ENCODE data around the gene SCG3.
A peak's percentile ranks its signal among the peaks of the same experiment; 100 is the strongest.
"Not testable (repeated sequence)": the region's sequence is repeated elsewhere in the genome, so short reads cannot be mapped to it uniquely, and the experiment has no call there.

SCG3 gene

GRCh38 chr15:51681303-51681963 is at the start of gene SCG3:
Gene SCG3, plus strand, starts transcription at chr15:51681503. Its CDS starts 253 bp downstream, at chr15:51681756.
- DNase-seq (ENCODE audit: low read depth in 2 of 2): peak in 1 of 2 donors; percentile 16

DNA sequence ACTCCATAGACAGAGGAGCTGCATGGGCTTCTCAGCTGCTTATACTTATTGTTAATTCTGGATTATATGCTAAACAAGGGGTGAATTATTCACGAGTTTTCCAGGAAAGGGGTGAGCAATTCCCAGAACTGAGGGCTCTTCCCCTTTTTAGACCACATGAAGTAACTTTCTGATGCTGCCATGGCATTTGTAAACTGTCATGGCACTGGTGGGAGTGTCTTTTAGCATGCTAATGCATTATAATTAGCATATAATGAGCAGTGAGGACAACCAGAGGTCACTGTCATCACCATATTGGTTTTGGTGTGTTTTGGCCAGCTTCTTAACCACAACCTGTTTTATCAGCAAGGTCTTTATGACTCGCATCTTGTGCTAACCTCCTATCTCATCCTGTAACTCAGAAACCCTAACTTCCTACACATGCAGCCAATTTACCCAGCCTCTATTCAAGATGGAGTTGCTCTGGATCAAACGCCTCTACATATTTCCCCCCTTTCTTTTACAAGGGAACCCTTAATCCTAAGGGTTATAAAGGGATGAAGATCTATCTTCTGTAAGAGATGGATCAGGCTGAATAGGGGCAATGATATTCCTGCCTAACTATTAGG is 46.6 kb upstream of the SCG3 start:
- DNase-seq (ENCODE audit: low read depth in 2 of 2): no peak

DNA sequence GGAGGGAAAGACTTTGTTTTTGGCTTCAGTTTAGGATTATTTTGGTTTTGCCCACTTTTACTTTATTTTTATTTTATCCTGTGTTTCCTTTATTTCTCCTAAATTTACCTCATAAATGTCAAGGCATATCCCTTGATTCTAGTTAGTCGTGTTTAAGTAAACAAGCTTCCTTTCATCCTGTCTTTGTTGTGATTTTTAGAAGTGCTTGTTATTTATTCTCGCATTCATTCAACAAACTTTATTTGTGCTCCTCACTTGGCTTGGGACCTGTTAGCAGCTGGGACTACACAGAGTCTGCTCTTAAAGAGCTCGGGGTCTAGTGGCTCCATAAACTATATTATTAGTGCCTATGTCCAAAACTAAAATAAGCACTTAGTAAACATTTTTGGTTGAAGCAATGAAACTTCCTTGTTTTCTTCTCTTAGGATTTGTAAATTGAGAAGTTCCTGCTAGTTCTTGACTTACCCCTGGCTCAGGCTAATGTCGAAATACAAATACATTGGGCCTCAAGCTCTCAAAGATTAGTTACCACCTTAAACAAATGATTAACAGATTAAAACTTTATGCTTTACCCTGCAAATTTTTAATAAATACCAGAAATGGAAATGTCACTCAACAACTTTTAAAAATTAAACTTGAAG is 39.7 kb upstream of the SCG3 start:
- no peak for DNase-seq (ENCODE audit: low read depth in 2 of 2)

GRCh38 chr15:51642696-51643095 is 38.6 kb upstream of the SCG3 start:
- no peak for DNase-seq (ENCODE audit: low read depth in 2 of 2)

- DNase-seq (ENCODE audit: low read depth in 2 of 2): no peak
These were observed 34.2 kb upstream of the SCG3 start for GRCh38 chr15:51647128-51647562.

DNA sequence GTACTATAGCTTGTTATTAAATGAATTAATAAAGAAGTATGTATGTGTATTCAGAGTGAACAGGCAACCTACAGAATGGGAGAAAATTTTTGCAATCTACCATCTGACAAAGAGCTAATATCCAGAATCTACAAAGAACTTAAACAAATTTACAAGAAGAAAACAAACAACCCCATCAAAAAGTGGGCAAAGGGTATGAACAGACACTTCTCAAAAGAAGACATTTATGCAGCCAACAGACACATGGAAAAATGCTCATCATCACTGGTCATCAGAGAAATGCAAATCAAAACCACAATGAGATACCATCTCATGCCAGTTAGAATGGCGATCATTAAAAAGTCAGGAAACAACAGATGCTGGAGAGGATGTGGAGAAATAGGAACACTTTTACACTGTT is 33.2 kb upstream of the SCG3 start:
- DNase-seq (ENCODE audit: low read depth in 2 of 2): not testable (repeated sequence)

- not testable (repeated sequence) for DNase-seq (ENCODE audit: low read depth in 2 of 2)
These were observed 32.7 kb upstream of the SCG3 start for GRCh38 chr15:51648643-51649042.

GRCh38 chr15:51649659-51650521 is 31.4 kb upstream of the SCG3 start:
- DNase-seq (ENCODE audit: low read depth in 2 of 2): peak in 1 of 2 donors; percentile 25

DNA sequence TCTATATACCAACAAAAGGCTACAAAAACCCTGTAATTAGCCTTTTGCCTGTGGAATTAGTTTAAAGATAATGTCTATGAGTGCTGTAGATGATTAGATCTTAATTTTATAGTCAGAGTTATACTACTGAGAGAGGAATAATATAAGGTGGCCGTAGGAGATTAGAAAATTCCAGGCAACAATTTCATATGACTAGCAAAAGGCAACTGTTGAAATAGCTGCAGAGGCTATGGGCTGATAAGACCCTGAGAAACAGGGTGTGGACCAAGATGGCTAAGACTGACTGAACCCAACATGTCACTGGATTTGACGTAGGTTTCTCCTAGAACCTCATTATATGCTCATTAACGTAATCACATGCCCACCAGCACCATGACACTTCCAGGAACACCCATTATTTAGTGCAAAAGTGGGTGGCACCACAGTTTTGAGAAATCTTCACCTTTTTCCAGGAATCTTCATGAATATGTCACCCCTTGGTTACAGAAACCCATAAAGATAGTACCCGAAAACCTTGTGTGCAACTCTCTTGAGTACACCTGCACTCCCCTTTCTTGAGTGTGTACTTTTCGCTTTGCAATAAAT is 29.1 kb upstream of the SCG3 start:
- no peak for DNase-seq (ENCODE audit: low read depth in 2 of 2)

GRCh38 chr15:51655401-51656057 is 25.8 kb upstream of the SCG3 start:
- DNase-seq (ENCODE audit: low read depth in 2 of 2): not testable (repeated sequence)

DNA sequence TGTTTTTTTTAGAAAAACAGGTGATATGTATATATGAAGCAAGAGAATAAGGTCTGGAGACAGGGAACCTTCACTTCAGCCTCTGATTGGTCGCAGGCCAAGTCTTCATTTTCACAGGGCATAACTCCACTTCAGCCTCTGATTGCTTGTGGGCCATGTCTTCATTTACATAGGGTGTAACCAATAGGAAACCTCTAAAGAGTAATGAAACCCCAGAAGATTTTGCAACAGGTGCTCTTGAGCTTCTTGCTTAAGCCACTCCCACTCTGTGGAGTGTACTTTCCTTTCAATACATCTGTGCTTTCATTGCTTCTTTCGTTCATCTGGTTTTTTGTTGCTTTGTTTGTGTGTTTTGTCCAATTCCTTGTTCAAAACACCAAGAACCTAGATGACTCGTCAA is 22.6 kb upstream of the SCG3 start:
- no peak for DNase-seq (ENCODE audit: low read depth in 2 of 2)

- DNase-seq (ENCODE audit: low read depth in 2 of 2): no peak
These were observed 20.2 kb upstream of the SCG3 start for GRCh38 chr15:51661072-51661471.

GRCh38 chr15:51667478-51667877 is 13.8 kb upstream of the SCG3 start:
- no peak for DNase-seq (ENCODE audit: low read depth in 2 of 2)

- DNase-seq (ENCODE audit: low read depth in 2 of 2): no peak
These were observed 12.9 kb upstream of the SCG3 start for GRCh38 chr15:51668446-51668845.

DNA sequence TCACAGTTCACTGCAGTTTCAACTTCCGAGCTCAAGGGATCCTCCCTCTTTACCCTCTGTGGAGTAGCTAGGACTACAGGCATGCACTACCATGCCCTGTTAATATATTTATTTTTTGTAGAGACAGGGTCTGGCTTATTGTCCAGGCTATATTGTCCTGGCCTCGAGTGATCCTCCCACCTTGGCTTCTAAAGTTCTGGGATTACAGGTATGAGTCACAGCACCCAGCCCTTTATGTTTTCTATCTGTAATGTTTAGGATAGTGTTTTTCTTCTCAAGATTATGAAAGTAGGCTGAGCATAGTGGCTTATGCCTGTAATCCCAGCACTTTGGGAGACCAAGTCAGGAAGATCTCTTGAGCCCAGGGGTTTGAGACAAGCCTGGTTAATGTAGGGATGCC is 11.9 kb upstream of the SCG3 start:
- DNase-seq (ENCODE audit: low read depth in 2 of 2): no peak

DNA sequence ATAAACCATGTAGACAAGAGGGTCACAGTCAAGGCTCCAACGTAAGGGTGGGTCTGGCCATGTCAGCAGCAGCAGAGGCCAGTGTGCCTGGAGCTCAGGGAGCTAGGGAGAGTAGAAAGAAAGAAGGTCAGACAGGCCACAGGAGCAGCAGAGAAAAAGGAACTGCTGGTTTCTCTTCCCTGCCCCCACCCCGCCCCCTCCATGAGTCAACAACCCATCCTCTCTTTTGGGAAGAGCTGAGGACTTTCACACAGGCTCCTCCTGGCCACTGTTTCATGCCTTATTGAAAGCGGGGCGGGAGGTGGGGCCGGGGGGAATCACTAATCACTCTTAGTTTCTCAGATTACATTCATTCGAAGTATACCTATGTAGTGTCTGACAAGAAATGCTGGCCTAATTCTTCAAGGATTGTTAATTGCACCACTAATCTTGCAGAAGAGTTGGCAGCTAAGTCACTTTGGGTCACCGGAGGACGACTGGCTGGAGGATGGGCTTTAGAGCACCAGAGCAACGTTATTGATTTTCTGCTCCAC is 9.1 kb upstream of the SCG3 start:
- DNase-seq (ENCODE audit: low read depth in 2 of 2): no peak

DNA sequence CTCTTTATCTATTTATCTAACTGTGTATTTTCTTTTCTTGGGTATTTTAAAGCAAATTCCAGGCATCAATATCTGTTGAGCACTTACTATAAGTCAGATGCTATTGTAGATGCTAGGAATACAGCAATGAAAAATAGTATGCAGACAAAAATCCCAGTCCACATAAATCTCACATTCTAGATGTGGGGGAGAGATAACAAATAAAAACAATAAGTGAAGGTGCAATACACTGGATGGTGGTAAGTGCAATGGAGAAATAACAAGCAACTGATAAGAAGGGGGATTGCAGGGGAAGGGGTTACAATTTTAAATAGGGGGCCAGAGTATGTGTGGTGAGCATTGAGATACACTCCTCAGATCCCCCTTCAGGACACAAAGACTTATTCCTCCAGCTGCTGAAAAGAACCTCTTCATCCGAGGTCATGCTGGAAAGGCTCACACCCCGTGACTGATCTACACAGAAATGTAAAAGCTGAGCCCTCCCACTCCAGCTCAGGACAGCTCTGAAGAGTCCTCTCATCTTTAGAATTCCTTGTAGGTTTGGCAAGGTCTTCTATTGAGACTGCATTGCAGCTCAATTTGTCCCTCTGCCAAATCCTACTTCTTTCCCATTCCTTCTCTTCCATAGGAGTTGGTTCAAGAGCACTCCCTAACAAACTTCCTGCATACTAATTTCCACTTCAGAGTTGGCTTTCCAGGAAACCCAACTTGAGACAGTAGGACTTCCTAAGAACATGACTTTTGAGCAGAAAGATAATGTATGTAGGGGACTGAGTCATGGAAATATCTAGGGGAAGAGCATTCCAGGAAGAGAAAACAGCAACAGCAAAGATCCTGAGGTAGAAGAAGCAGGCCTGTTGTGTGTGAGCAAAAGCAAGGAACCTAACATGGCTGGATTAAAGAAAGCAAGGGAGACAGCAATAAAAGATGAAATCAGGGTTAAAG is 8.1 kb upstream of the SCG3 start:
- DNase-seq (ENCODE audit: low read depth in 2 of 2): no peak

DNA sequence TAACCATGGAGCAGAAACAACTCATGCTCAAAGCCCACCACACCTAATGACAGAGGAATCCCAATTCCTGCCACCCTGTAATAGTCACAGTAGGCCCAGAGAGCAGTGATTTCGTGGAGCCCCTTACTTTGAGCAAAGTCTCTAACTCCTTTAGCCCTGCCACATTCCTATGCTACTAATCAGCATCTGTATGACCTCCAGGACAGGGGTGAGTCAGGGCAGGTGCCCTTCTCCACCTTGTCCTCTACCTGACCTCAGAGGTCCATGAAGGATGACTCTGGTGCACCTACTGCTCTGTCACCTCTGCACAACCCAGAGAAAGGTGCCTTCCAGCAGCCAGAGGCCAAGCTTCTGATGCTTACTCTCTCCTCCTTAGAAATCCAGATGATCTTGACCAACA is 6.1 kb upstream of the SCG3 start:
- DNase-seq (ENCODE audit: low read depth in 2 of 2): no peak

DNA sequence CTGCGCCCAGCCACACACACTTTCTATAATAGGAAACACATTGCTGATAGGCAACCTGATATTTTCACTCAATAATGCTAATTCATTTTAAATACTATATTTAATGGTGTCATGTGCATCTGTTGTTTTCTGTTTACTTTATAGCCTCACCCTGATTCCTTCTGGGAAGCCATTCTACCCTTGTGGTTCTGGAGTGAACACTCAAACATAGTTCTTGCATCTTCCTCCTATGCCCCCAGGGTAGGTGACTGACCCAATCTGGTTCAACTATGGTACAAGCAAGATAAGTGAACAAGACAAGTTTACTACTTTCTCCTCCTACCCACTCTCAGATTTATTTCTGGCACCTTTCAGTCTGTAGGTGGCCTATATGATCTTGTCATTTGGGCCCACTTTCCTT is 4.3 kb upstream of the SCG3 start:
- no peak for DNase-seq (ENCODE audit: low read depth in 2 of 2)

DNA sequence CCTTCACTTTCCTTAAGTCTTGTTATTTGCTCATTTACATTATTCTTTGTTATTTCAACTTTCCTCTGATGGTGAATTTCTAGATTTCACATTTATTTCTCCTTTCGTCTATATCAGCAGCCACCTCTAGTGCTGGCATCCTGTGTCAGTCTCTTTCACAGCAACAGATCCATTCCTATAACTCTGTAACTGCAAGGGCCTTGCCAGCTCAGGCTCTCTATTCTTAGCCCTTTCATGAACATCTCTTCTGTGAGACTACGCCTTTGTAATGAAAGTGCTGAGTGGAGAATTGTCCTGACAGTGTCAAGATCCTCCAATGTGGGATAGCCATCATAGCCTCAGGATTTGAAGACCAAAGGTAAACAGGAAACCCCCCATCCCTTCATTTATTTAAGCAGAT is 3.9 kb upstream of the SCG3 start:
- DNase-seq (ENCODE audit: low read depth in 2 of 2): no peak
